IMR-90 (cell line): Measurements from ENCODE around the gene KIAA1328. TPM values are rescaled to one million over a fixed set of nuclear protein-coding genes. Genes with fewer than 3 reads are reported as not detected.

Source experiments
- ATAC-seq: fragments of 200-7000 bp; cut with Tn5 transposase; 2 replicates; pipeline ENCODE4 v1.9.1; 2020; ENCODE audit warnings: low read depth, mild to moderate bottlenecking, moderate library complexity
- BruUV-seq: library from RNA; stranded (reverse); fragments of 400-500 nt; replicated peaks from 2 replicates; lab custom pipeline; 2021; lab: Mats Ljungman, UMichigan
- CTCF ChIA-PET: fragments of 300-600 bp; formaldehyde crosslinking; extraction: SDS; loops from one replicate; lab custom pipeline; 2021; ENCODE audit warnings: antibody characterized with exemption; lab: Yijun Ruan, JAX
- POLR2A ChIA-PET: fragments of 300-600 bp; sonication (Branson Sonifier 250); formaldehyde crosslinking; loops from one replicate; lab custom pipeline; 2022; ENCODE audit warnings: antibody characterized with exemption; ENCODE audit not compliant: unreplicated experiment; lab: Charles Lee
- DNase-seq: peaks from one replicate; pipeline ENCODE4 v3.0.0; 2013
- H2AFZ ChIP-seq: replicated peaks from 2 replicates; pipeline ENCODE3; 2013; ENCODE audit warnings: low read length, mild to moderate bottlenecking; ENCODE audit not compliant: poor library complexity
- H2AK5ac ChIP-seq: 2 replicates; pipeline ENCODE4 v1.6.1; 2013; ENCODE audit warnings: low read depth, low read length, inconsistent platforms
- H2AK9ac ChIP-seq: replicated peaks from 2 replicates; pipeline ENCODE3; 2013; ENCODE audit warnings: mild to moderate bottlenecking, low read depth, low read length, moderate library complexity; ENCODE audit not compliant: poor library complexity
- H2BK120ac ChIP-seq: 2 replicates; pipeline ENCODE4 v1.6.1; 2013; ENCODE audit warnings: low read depth, low read length, inconsistent platforms
- H2BK15ac ChIP-seq: 3 replicates; pipeline ENCODE4 v1.6.1; 2013; ENCODE audit warnings: low read depth, low read length, inconsistent platforms
- H2BK20ac ChIP-seq: 2 replicates; pipeline ENCODE4 v1.6.1; 2013; ENCODE audit warnings: low read depth, mild to moderate bottlenecking, inconsistent platforms, low read length, moderate library complexity
- H2BK5ac ChIP-seq: 2 replicates; pipeline ENCODE4 v1.6.1; 2013; ENCODE audit warnings: mild to moderate bottlenecking, low read depth, low read length, inconsistent platforms; ENCODE audit not compliant: poor library complexity, severe bottlenecking
- H3K14ac ChIP-seq: replicated peaks from 2 replicates; pipeline ENCODE4 v1.6.1; 2013; ENCODE audit warnings: low read depth, low read length, inconsistent platforms
- H3K18ac ChIP-seq: 2 replicates; pipeline ENCODE4 v1.6.1; 2013; ENCODE audit warnings: low read depth, low read length, control low read depth
- H3K23ac ChIP-seq: 2 replicates; pipeline ENCODE4 v1.6.1; 2013; ENCODE audit warnings: low read depth, low read length, inconsistent platforms
- H3K27ac ChIP-seq: 2 replicates; pipeline ENCODE4 v1.5.1; 2013; ENCODE audit warnings: mild to moderate bottlenecking, control low read depth, low read length; ENCODE audit not compliant: insufficient read depth
- H3K27me3 ChIP-seq: 2 replicates; pipeline ENCODE4 v1.6.1; 2013; ENCODE audit warnings: low read length; ENCODE audit not compliant: control insufficient read depth, insufficient read depth
- H3K36me3 ChIP-seq: 2 replicates; pipeline ENCODE4 v1.6.1; 2013; ENCODE audit warnings: low read length, mixed read lengths; ENCODE audit not compliant: control insufficient read depth, insufficient read depth
- H3K4ac ChIP-seq: 2 replicates; pipeline ENCODE4 v1.6.1; 2013; ENCODE audit warnings: low read depth, low read length, inconsistent platforms
- H3K4me1 ChIP-seq: 2 replicates; pipeline ENCODE4 v1.6.1; 2013; ENCODE audit warnings: low read length, mixed read lengths; ENCODE audit not compliant: control insufficient read depth, insufficient read depth
- H3K4me2 ChIP-seq: 2 replicates; pipeline ENCODE4 v1.6.1; 2013; ENCODE audit warnings: low read depth, mild to moderate bottlenecking, control low read depth, low read length, moderate library complexity
- H3K4me3 ChIP-seq: 2 replicates; pipeline ENCODE4 v1.5.1; 2013; ENCODE audit warnings: low read depth, mild to moderate bottlenecking, control low read depth, low read length, moderate library complexity; ENCODE audit not compliant: insufficient read depth
- H3K56ac ChIP-seq: 2 replicates; pipeline ENCODE4 v1.6.1; 2013; ENCODE audit warnings: low read length, inconsistent platforms; ENCODE audit not compliant: insufficient read depth; ENCODE audit errors: extremely low read depth
- H3K79me1 ChIP-seq, 2 experiments: 2 replicates each; pipeline ENCODE4 v1.6.1; 2013; ENCODE audit warnings: low read length in 2 of 2, inconsistent platforms in 1 of 2, low read depth in 1 of 2
- H3K9ac ChIP-seq: 2 replicates; pipeline ENCODE4 v1.6.1; 2013; ENCODE audit warnings: low read depth, low read length, control low read depth
- H3K9me1 ChIP-seq: 2 replicates; pipeline ENCODE4 v1.6.1; 2013; ENCODE audit warnings: low read length, inconsistent platforms; ENCODE audit not compliant: insufficient read depth
- H3K9me3 ChIP-seq: 2 replicates; pipeline ENCODE4 v1.6.1; 2013; ENCODE audit warnings: low read length; ENCODE audit not compliant: control insufficient read depth, insufficient read depth
- H4K20me1 ChIP-seq: 2 replicates; pipeline ENCODE4 v1.6.1; 2013; ENCODE audit warnings: low read length, inconsistent platforms; ENCODE audit not compliant: insufficient read depth
- H4K5ac ChIP-seq: 2 replicates; pipeline ENCODE4 v1.6.1; 2013; ENCODE audit warnings: mild to moderate bottlenecking, low read depth, low read length, control low read depth
- H4K8ac ChIP-seq, 2 experiments: 2 replicates each; pipeline ENCODE4 v1.6.1; 2013; ENCODE audit warnings: low read depth in 2 of 2, low read length in 2 of 2, control low read depth in 1 of 2, inconsistent platforms in 1 of 2
- H4K91ac ChIP-seq: 2 replicates; pipeline ENCODE4 v1.6.1; 2013; ENCODE audit warnings: low read depth, low read length, inconsistent platforms; ENCODE audit not compliant: insufficient read depth
- BHLHE40 ChIP-seq: fragments of 150-350 bp; IDR thresholded peaks from 2 replicates; pipeline ENCODE4 v1.6.1; 2016; ENCODE audit warnings: mild to moderate bottlenecking, low read depth, low read length
- CHD1 ChIP-seq: IDR thresholded peaks from 2 replicates; pipeline ENCODE4 v1.6.1; 2012; ENCODE audit warnings: low read depth, low read length, improper control_type of control experiment
- MAFK ChIP-seq: IDR thresholded peaks from 2 replicates; pipeline ENCODE4 v1.6.1; 2012; ENCODE audit warnings: low read depth, low read length, improper control_type of control experiment
- RAD21 ChIP-seq: IDR thresholded peaks from 2 replicates; pipeline ENCODE4 v1.6.1; 2012; ENCODE audit warnings: low read length, improper control_type of control experiment
- USF2 ChIP-seq: fragments of 150-350 bp; IDR thresholded peaks from 2 replicates; pipeline ENCODE4 v1.6.1; 2017; ENCODE audit warnings: mild to moderate bottlenecking, antibody characterized with exemption, low read length, low read depth
- WGBS, 2 experiments: methylation state at CpG; one replicate each; pipeline versions ENCODE4 v1.1.5 to v1.1.7; 2013; ENCODE audit warnings: missing lambda C conversion rate in 2 of 2; ENCODE audit not compliant: insufficient read length in 1 of 2; ENCODE audit errors: extremely low coverage in 2 of 2; 5-methylcytosine and 5-hydroxymethylcytosine counted together
- dilution Hi-C: fragments of 300-500 bp; cut with HindIII; formaldehyde crosslinking; loops from one replicate; pipeline ENCODE4 v1.14.3; 2018; ENCODE audit warnings: low sequenced_read_pairs; ENCODE audit not compliant: unreplicated experiment
- in situ Hi-C: fragments of 300-500 bp; cut with MboI; formaldehyde crosslinking; loops from 3 replicates; pipeline ENCODE4 v1.14.3; 2019; ENCODE audit warnings: low sequenced_read_pairs, inconsistent platforms, mixed read lengths
- intact Hi-C: fragments of 100-400 bp; cut with micrococcal nuclease; formaldehyde crosslinking; loops from 2 replicates; pipeline ENCODE4 v1.10.0; 2022
- polyA plus RNA-seq, 3 experiments: library from polyadenylated mRNA; depleted of rRNA; stranded (reverse); fragments of >200 nt; gene quantifications; 2 replicates each; pipeline ENCODE4 v1.2.3, GENCODE V29; 2012; ENCODE audit warnings: low replicate concordance in 1 of 3
- total RNA-seq: library from RNA; depleted of rRNA; stranded (reverse); fragments of >200 nt; gene quantifications from 2 replicates; pipeline ENCODE4 v1.2.3, GENCODE V29; 2012
- TF ChIP-seq, protein P1 (sequence below): conservative IDR thresholded peaks from 2 replicates; pipeline ENCODE4 v1.5.1; 2012; ENCODE audit warnings: mild to moderate bottlenecking, low read depth, low read length, improper control_type of control experiment
- TF ChIP-seq, protein P2 (sequence below): fragments of 150-350 bp; IDR thresholded peaks from 2 replicates; pipeline ENCODE4 v1.6.1; 2016; ENCODE audit warnings: low read depth, mild to moderate bottlenecking, low read length, moderate library complexity, borderline replicate concordance

KIAA1328 gene
- total and polyA plus RNA-seq, 2 of the 4 experiments (the other 2 are of a cell fraction): 2.4 to 7.0 TPM

- Histone ChIP-seq H2BK120ac (no peak overlapping the region), H2BK5ac (no peak overlapping the region), H4K5ac (no peak overlapping the region), H3K27ac (no peak overlapping the region), H2AFZ (no peak overlapping the region), H3K18ac (no peak overlapping the region), H2AK5ac (no peak overlapping the region), H3K9ac (no peak overlapping the region), H4K91ac (no peak overlapping the region), H3K79me1 (no peaks in the 10 kb centered on the region), H2BK20ac (no peak overlapping the region), H3K9me1 (no peaks in the 10 kb centered on the region), H3K14ac (no peak overlapping the region), H3K4ac (no peak overlapping the region), H3K23ac (no peak overlapping the region), H2BK15ac (no peak overlapping the region), H3K27me3 (no peaks in the 10 kb centered on the region), H3K56ac (no peak overlapping the region), H2AK9ac (no peak overlapping the region), H3K4me1 (no peaks in the 10 kb centered on the region), H3K4me2 (no peak overlapping the region), H3K36me3 (no peaks in the 10 kb centered on the region), H4K8ac (no peak overlapping the region), H4K20me1 (no peaks in the 10 kb centered on the region), H3K9me3 (no peaks in the 10 kb centered on the region), H3K4me3 (no peak overlapping the region)
- intact Hi-C loops (no loop called here), in situ Hi-C loops (no loop called here), dilution Hi-C loops (no loop called here)
- POLR2A ChIA-PET: no interaction called here
- 100% methylated on average over 4 of the region's 7 CpGs; no CpG with 5 or more reads in 1 of the 2 experiments for WGBS, 2 experiments
- BruUV-seq: no TSS peak
- peak; percentile 11 for DNase-seq
- peak; percentile 66 for ATAC-seq
- no peak for TF ChIP-seq MAFK
- TF ChIP-seq, protein P1, sequence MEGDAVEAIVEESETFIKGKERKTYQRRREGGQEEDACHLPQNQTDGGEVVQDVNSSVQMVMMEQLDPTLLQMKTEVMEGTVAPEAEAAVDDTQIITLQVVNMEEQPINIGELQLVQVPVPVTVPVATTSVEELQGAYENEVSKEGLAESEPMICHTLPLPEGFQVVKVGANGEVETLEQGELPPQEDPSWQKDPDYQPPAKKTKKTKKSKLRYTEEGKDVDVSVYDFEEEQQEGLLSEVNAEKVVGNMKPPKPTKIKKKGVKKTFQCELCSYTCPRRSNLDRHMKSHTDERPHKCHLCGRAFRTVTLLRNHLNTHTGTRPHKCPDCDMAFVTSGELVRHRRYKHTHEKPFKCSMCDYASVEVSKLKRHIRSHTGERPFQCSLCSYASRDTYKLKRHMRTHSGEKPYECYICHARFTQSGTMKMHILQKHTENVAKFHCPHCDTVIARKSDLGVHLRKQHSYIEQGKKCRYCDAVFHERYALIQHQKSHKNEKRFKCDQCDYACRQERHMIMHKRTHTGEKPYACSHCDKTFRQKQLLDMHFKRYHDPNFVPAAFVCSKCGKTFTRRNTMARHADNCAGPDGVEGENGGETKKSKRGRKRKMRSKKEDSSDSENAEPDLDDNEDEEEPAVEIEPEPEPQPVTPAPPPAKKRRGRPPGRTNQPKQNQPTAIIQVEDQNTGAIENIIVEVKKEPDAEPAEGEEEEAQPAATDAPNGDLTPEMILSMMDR: no peak
- TF ChIP-seq RAD21: 0 out of 2 replicates have a peak, but pooled peaks have one; percentile 3
- TF ChIP-seq CHD1: no peak
- TF ChIP-seq, protein P2, sequence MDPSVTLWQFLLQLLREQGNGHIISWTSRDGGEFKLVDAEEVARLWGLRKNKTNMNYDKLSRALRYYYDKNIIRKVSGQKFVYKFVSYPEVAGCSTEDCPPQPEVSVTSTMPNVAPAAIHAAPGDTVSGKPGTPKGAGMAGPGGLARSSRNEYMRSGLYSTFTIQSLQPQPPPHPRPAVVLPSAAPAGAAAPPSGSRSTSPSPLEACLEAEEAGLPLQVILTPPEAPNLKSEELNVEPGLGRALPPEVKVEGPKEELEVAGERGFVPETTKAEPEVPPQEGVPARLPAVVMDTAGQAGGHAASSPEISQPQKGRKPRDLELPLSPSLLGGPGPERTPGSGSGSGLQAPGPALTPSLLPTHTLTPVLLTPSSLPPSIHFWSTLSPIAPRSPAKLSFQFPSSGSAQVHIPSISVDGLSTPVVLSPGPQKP: no peak
- TF ChIP-seq BHLHE40: no peak
- TF ChIP-seq USF2: no peak
- CTCF ChIA-PET: no interaction called here
Measured at GRCh38 chr18:37019157-37019827, 190.4 kb downstream of the KIAA1328 start.
